Heart left ventricle (tissue), 16 donors: ENCODE measurements around the gene MAGI1. TPM values are rescaled to one million over a fixed set of nuclear protein-coding genes. Genes with fewer than 3 reads are reported as not detected.

Experiments used
- ATAC-seq, 4 donors: fragments of 200-7000 bp; cut with Tn5 transposase; one replicate each; pipeline ENCODE4 v1.9.1; 2020 to 2022; ENCODE audit warnings: moderate library complexity in 4 of 4, mild to moderate bottlenecking in 3 of 4, moderate number of reproducible peaks in 1 of 4
- DNase-seq, 5 donors: peaks; one replicate each; pipeline ENCODE4 v3.0.0-alpha.2; 2020
- H3K27ac ChIP-seq, 12 donors: fragments of 200-600 bp; sonication (generic) in 4 of 12; one replicate each; pipeline versions ENCODE4 v1.5.0 to v1.8.0; 2016 to 2022; ENCODE audit warnings: mild to moderate bottlenecking in 2 of 12
- H3K27me3 ChIP-seq, 9 donors: fragments of 200-600 bp; sonication (generic) in 2 of 9; one replicate each; pipeline versions ENCODE4 v1.5.1 to v1.8.0; 2016 to 2022; ENCODE audit warnings: mild to moderate bottlenecking in 3 of 9
- H3K36me3 ChIP-seq, 9 donors: fragments of 200-600 bp; sonication (generic) in 2 of 9; one replicate each; pipeline versions ENCODE4 v1.5.0 to v1.8.0; 2018 to 2022; ENCODE audit warnings: mild to moderate bottlenecking in 2 of 9
- H3K4me1 ChIP-seq, 12 donors: fragments of 200-600 bp; sonication (generic) in 4 of 12; one replicate each; pipeline versions ENCODE4 v1.5.0 to v1.8.0; 2016 to 2022; ENCODE audit warnings: mild to moderate bottlenecking in 3 of 12
- H3K4me3 ChIP-seq, 12 donors: fragments of 200-600 bp; sonication (generic) in 4 of 12; one replicate each; pipeline versions ENCODE4 v1.5.0 to v1.8.0; 2017 to 2022; ENCODE audit warnings: mild to moderate bottlenecking in 9 of 12, moderate library complexity in 4 of 12
- H3K9me3 ChIP-seq, 12 donors: fragments of 200-600 bp; sonication (generic) in 4 of 12; one replicate each; pipeline versions ENCODE4 v1.5.0 to v1.8.0; 2016 to 2022; ENCODE audit warnings: mild to moderate bottlenecking in 1 of 12
- POLR2A ChIP-seq, 2 donors: fragments of 450-650 bp; IDR thresholded peaks; one replicate each; pipeline ENCODE4 v1.6.1; 2017; ENCODE audit warnings: antibody characterized with exemption in 2 of 2, mild to moderate bottlenecking in 2 of 2, moderate library complexity in 2 of 2
- whole genome bisulfite sequencing, 4 donors: extraction: QIAGEN DNeasy Blood & Tissue Kit in 2 of 4; methylation state at CpG; one replicate each; pipeline versions ENCODE4 v1.1.5 to v1.1.7; 2013 to 2018; 5-methylcytosine and 5-hydroxymethylcytosine counted together
- intact Hi-C, 10 donors: fragments of 100-400 bp; cut with DNase I; formaldehyde crosslinking; loops; one replicate each; pipeline versions ENCODE4 v1.11.1 to v1.14.2; 2022
- polyA plus RNA-seq, 2 donors: library from polyadenylated mRNA; stranded (reverse); fragments of 200-250 nt; gene quantifications; one replicate each; pipeline ENCODE4 v1.2.3, GENCODE V29; 2013
- total RNA-seq, 9 donors: library from RNA; depleted of rRNA in 2 of 9; stranded (reverse); fragments of >200 nt in 2 of 9; fragmentation: NEBNext Ultra II Directional in 3 of 9; extraction: Animal tissue kit (Norgen Biotek cat#: 25700) in 3 of 9; gene quantifications; one replicate each; pipeline versions ENCODE4 v1.1.0 to v1.2.4, GENCODE V29; 2016 to 2023
- TF ChIP-seq, protein P1 (sequence below), 12 donors: fragments of 200-600 bp; sonication (generic) in 4 of 12; IDR thresholded peaks; one replicate each; pipeline versions ENCODE4 v1.5.0 to v1.8.0; 2018 to 2022; ENCODE audit warnings: antibody characterized with exemption in 12 of 12, mild to moderate bottlenecking in 5 of 12
- donor health status: ischemic (EF 13 %, LVEDD 7.1; RV severe dilation, severe dysfunction).
- donor health status: healthy with polysubstance abuse.
- donor health status: DM: no; HTN: yes; CAD: no.
- donor health status: DM: no; HTN: no; CAD: no.
- donor health status: ischemic (EF 25% LVEDD 6.9; RV normal size, moderate dysfunction).
- donor health status: ischemic (EF 25% LVEDD 5.7; RV mildly dilated, moderate dysfunction).
- donor health status: healthy.
- donor health status: DM: yes; HTN: yes; CAD: no.
- donor health status: ischemic (EF 35%, LVEDD 5.7; RV mildly dilated, moderate dysfunction).
- donor health status: nonischemic (EF 11% LVEDD 7.7; RV severe dilation, severe dysfunction).
- donor health status: DM: yes; HTN: yes; CAD: no.
- donor health status: PGD.
- donor health status: ischemic (EF 29% LVEDD 5.4; RV normal size, mild dysfunction).
- donor health status: nonischemic (EF 23%, LVEDD 6.1; RV moderate dilation, normal function).

MAGI1 gene
- total and polyA plus RNA-seq, 11 donors = 18.5 to 52.1 (median 31.4) TPM

DNA sequence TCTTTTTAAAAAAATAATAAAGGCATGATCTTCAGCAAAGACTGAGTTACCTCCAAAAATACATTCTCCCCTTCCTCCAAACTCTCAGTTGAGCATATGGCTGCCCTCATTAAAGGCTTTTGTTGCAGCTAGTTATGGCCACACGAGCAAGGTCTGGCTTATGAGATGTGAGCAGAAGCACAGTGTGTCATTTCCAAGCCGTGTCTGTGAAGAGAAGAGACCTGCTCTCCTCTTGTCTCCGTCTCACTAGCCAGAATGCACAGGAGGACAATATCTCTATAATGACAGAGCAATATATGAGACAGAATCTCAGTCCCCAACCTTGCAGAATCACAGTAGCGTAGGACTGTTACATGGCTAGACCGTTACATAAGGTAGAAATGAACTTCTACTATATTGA lies 152.3 kb downstream of the MAGI1 start:
- 67 to 77% (median 71%) methylated on average over 5 of the region's 5 CpGs for WGBS, 4 donors
- TF ChIP-seq, protein P1, sequence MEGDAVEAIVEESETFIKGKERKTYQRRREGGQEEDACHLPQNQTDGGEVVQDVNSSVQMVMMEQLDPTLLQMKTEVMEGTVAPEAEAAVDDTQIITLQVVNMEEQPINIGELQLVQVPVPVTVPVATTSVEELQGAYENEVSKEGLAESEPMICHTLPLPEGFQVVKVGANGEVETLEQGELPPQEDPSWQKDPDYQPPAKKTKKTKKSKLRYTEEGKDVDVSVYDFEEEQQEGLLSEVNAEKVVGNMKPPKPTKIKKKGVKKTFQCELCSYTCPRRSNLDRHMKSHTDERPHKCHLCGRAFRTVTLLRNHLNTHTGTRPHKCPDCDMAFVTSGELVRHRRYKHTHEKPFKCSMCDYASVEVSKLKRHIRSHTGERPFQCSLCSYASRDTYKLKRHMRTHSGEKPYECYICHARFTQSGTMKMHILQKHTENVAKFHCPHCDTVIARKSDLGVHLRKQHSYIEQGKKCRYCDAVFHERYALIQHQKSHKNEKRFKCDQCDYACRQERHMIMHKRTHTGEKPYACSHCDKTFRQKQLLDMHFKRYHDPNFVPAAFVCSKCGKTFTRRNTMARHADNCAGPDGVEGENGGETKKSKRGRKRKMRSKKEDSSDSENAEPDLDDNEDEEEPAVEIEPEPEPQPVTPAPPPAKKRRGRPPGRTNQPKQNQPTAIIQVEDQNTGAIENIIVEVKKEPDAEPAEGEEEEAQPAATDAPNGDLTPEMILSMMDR (IDR thresholded peaks at IDR 0.05) = no peak
- no peak for TF ChIP-seq POLR2A (IDR thresholded peaks at IDR 0.05)
- Histone ChIP-seq H3K36me3 (no peaks in the 10 kb centered on the region), H3K27ac (no peak overlapping the region), H3K4me3 (no peak overlapping the region), H3K27me3 (no peaks in the 10 kb centered on the region), H3K4me1 (peaks cover 0 to 43% (median 24%) of the 10 kb centered on the region in 12 donors), H3K9me3 (no peaks in the 10 kb centered on the region)
- intact Hi-C loops = loop anchor here in 2 of 10 donors (10.0 kb wide), 2 partner anchors 52 to 148 kb away; partner anchors contain the start of gene MAGI1 (in 1 of the 2)
- ATAC-seq (peak in 1 of 4 donors; percentile 22), DNase-seq (no peak)

DNA sequence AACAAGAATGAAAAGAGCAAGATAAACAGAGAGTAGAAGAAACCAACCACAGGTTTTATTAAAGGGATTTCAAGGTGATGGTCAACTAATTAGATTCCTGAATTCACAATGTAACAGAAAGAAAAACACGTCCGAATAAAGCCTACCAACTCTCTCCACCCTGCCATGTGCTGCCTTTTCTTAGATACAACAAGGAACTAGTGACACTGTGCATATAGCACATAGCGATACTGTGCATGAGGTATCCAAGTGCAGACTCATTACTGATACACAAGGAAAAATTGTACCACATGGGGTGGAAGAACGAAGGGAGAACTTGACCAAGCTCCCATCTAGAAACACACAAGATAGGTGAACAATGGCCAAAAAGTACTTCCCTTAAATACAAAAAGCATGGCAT lies 154.6 kb downstream of the MAGI1 start:
- H3K9me3 ChIP-seq = no peaks in the 10 kb centered on the region
- TF ChIP-seq, protein P1 (IDR thresholded peaks at IDR 0.05) = no peak
- TF ChIP-seq POLR2A (IDR thresholded peaks at IDR 0.05) = no peak
- DNase-seq (no peak), ATAC-seq (no peak)
- H3K27ac ChIP-seq = peak overlapping the region in 1 of 12 donors; percentile 5
- intact Hi-C loops = loop anchor here in 2 of 10 donors (10.0 kb wide), 2 partner anchors 49 to 151 kb away; partner anchors contain the start of gene MAGI1 (in 1 of the 2)
- no peak overlapping the region for H3K4me3 ChIP-seq
- no peaks in the 10 kb centered on the region for H3K27me3 ChIP-seq
- WGBS, 4 donors = 60 to 66% (median 61%) methylated on average over 4 of the region's 4 CpGs
- H3K4me1 ChIP-seq = peaks cover 0 to 43% (median 16%) of the 10 kb centered on the region in 12 donors
- H3K36me3 ChIP-seq = no peaks in the 10 kb centered on the region

DNA sequence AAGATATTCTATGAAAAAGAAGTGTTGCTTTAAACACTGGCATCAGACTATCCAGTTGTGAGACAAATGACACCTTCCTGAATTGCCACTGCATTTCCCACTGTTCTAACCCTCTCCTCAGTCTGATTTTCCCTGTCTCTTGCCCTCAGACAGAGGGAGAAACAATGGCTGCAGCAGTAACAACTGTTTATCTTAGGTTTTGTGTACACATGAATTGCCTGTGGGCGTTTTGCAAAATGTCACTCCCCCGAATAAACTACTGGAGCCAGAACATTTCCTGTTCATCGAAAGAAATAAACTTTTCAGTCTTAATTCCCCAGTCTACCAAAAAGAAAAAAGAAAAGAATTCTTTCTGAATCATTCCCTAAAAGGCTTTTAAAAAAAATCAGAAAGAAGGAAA lies 155.1 kb downstream of the MAGI1 start:
- no peaks in the 10 kb centered on the region for H3K9me3 ChIP-seq
- peaks cover 0 to 39% (median 14%) of the 10 kb centered on the region in 12 donors for H3K4me1 ChIP-seq
- DNase-seq (no peak), ATAC-seq (peak in 3 of 4 donors; percentile 22 to 47 (median 40))
- H3K27me3 ChIP-seq = no peaks in the 10 kb centered on the region
- TF ChIP-seq POLR2A (IDR thresholded peaks at IDR 0.05) = no peak
- TF ChIP-seq, protein P1 (IDR thresholded peaks at IDR 0.05) = no peak
- intact Hi-C loops = loop anchor here in 2 of 10 donors (10.0 kb wide), 2 partner anchors 49 to 151 kb away; partner anchors contain the start of gene MAGI1 (in 1 of the 2)
- no peaks in the 10 kb centered on the region for H3K36me3 ChIP-seq
- no peak overlapping the region for H3K4me3 ChIP-seq
- H3K27ac ChIP-seq = no peak overlapping the region
- 10 to 46% (median 23%) methylated on average over 3 of the region's 3 CpGs for WGBS, 4 donors

DNA sequence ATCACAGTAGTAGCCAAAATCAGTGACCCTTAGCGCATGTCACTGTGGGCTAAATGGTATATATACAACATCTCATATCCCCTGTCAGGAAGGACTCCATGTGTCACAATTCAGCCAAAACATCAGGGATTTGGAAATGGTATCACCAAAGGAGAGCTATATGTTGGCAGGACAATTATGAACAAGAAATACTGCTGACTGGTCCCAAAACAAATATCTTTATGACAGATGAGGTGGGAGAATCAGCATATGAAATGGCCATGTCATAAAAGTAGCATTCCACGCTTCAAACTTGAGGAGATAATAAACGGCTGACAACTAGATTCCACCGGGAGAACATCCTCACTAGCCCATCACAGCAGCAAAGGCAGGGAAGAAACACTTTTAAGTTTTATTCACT lies 158.4 kb downstream of the MAGI1 start:
- TF ChIP-seq, protein P1 (IDR thresholded peaks at IDR 0.05) = no peak
- TF ChIP-seq POLR2A (IDR thresholded peaks at IDR 0.05) = no peak
- Histone ChIP-seq H3K4me3 (no peak overlapping the region), H3K9me3 (peaks cover 0 to 4% (median 0%) of the 10 kb centered on the region in 12 donors), H3K4me1 (peaks cover 0 to 37% (median 15%) of the 10 kb centered on the region in 12 donors), H3K27ac (no peak overlapping the region), H3K27me3 (no peaks in the 10 kb centered on the region), H3K36me3 (no peaks in the 10 kb centered on the region)
- DNase-seq (no peak), ATAC-seq (no peak)
- WGBS, 4 donors = 73 to 83% (median 76%) methylated on average over 4 of the region's 4 CpGs
- intact Hi-C loops = loop anchor here in 2 of 10 donors (10.0 kb wide), 2 partner anchors 46 to 154 kb away; partner anchors contain the start of gene MAGI1 (in 1 of the 2)
